Hepatocyte (in vitro differentiated cells): ENCODE measurements around the gene SFRP5.

Experiments
- CTCF ChIP-seq: fragments of 200-600 bp; sonication (generic); IDR thresholded peaks from 2 replicates; pipeline ENCODE4 v1.5.1; 2016; ENCODE audit warnings: antibody characterized with exemption, mild to moderate bottlenecking; ENCODE audit not compliant: poor library complexity
- EZH2phosphoT487 ChIP-seq: fragments of 200-600 bp; sonication (generic); IDR thresholded peaks from one replicate; pipeline ENCODE4 v1.6.1; 2018; ENCODE audit warnings: antibody characterized with exemption, mild to moderate bottlenecking, low read depth, moderate library complexity; ENCODE audit not compliant: unreplicated experiment, severe bottlenecking

GRCh38 chr10:97721871-97722780 lies 49.7 kb downstream of the SFRP5 start:
- TF ChIP-seq CTCF (no peak), EZH2phosphoT487 (no peak)
